ENCODE results near the gene CPNE7.
A peak's percentile ranks its signal among the peaks of the same experiment; 100 is the strongest.

CPNE7 gene

DNA sequence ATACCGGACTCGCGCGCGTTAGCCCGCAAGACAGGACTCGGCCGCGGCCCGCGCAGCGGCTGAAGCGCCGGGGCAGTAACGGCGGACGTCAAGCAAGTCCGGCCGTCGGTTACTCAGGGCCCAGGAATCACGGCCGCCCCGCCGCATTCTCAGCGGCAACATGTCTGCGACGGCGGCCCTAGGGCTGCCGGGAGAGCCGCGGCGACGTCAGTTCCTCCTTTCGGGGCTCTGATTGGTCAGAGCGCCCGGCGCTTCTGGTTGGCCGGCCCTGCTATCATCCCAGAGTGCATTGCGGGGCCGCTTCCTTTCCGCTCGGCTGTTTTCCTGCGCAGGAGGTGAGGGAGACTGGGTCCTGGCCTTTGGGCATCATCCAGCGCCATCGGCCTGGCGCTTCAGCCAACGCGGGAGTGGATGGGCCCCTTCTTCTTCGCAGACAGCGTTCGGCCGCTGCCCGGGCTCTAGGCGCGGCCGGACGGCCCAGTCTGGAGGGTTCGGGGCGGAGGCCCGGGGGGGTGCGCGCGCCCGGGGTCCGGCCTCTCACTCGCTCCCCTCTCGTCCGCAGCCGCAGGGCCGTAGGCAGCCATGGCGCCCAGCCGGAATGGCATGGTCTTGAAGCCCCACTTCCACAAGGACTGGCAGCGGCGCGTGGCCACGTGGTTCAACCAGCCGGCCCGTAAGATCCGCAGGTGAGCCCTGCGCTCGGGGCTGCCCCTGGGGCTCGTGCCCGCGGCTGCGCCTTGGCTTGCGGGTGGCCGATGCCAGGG lies 15.0 kb upstream of the CPNE7 start, which contains the start of gene RPL13 (continued):
- TF ChIP-seq, protein P1, sequence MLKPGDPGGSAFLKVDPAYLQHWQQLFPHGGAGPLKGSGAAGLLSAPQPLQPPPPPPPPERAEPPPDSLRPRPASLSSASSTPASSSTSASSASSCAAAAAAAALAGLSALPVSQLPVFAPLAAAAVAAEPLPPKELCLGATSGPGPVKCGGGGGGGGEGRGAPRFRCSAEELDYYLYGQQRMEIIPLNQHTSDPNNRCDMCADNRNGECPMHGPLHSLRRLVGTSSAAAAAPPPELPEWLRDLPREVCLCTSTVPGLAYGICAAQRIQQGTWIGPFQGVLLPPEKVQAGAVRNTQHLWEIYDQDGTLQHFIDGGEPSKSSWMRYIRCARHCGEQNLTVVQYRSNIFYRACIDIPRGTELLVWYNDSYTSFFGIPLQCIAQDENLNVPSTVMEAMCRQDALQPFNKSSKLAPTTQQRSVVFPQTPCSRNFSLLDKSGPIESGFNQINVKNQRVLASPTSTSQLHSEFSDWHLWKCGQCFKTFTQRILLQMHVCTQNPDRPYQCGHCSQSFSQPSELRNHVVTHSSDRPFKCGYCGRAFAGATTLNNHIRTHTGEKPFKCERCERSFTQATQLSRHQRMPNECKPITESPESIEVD (tag by site-specific recombination; IDR thresholded peaks at IDR 0.05), result no peak
- TF ChIP-seq IKZF3 (tag by site-specific recombination; IDR thresholded peaks at IDR 0.05) (0 out of 2 replicates have a peak, but pooled peaks have one; percentile 18), AEBP2 (tag by site-specific recombination; IDR thresholded peaks at IDR 0.05; ENCODE audit: borderline replicate concordance) (no peak), KLF9 (tag by site-specific recombination; IDR thresholded peaks at IDR 0.05; ENCODE audit: low read depth) (peak; percentile 38), ZFP37 (tag by site-specific recombination; IDR thresholded peaks at IDR 0.05) (0 out of 2 replicates have a peak, but pooled peaks have one; percentile 36), ZNF341 (tag by site-specific recombination; IDR thresholded peaks at IDR 0.05; ENCODE audit: low read depth) (peak; percentile 33; the same call in 1 of the 2 replicates), ZNF658 (tag by site-specific recombination; IDR thresholded peaks at IDR 0.05) (no peak), PATZ1 (tag by site-specific recombination; IDR thresholded peaks at IDR 0.05) (peak; percentile 49), ZNF501 (tag by site-specific recombination; IDR thresholded peaks at IDR 0.05) (peak; percentile 71), ZEB2 (tag by site-specific recombination; IDR thresholded peaks at IDR 0.05) (peak; percentile 78; the same call in 1 of the 2 replicates), OSR2 (tag by site-specific recombination; IDR thresholded peaks at IDR 0.05) (no peak), ZNF292 (tag by site-specific recombination; IDR thresholded peaks at IDR 0.05; ENCODE audit: borderline replicate concordance, low read depth) (no peak), ZNF146 (tag by site-specific recombination; IDR thresholded peaks at IDR 0.05) (no peak), ZSCAN23 (tag by site-specific recombination; IDR thresholded peaks at IDR 0.05) (no peak), HOXD13 (CRISPR knock-in tag; IDR thresholded peaks at IDR 0.05; ENCODE audit: borderline replicate concordance) (0 out of 2 replicates have a peak, but pooled peaks have one; percentile 31), ZNF311 (tag by site-specific recombination; IDR thresholded peaks at IDR 0.05; ENCODE audit: borderline replicate concordance) (no peak), ZNF138 (tag by site-specific recombination; IDR thresholded peaks at IDR 0.05; ENCODE audit: borderline replicate concordance) (no peak), ZSCAN18 (tag by site-specific recombination; IDR thresholded peaks at IDR 0.05) (no peak), HOXA7 (CRISPR knock-in tag; IDR thresholded peaks at IDR 0.05; ENCODE audit: borderline replicate concordance) (no peak), ZNF133 (tag by site-specific recombination; IDR thresholded peaks at IDR 0.05) (no peak), ZNF510 (tag by site-specific recombination; IDR thresholded peaks at IDR 0.05; ENCODE audit: insufficient replicate concordance) (no peak), ZNF560 (tag by site-specific recombination; IDR thresholded peaks at IDR 0.05; ENCODE audit: borderline replicate concordance) (no peak), ZNF335 (tag by site-specific recombination; conservative IDR thresholded peaks at IDR 0.05) (peak; percentile 75), PRDM1 (tag by site-specific recombination; IDR thresholded peaks at IDR 0.05) (no peak), KLF7 (tag by site-specific recombination; IDR thresholded peaks at IDR 0.05; ENCODE audit: borderline replicate concordance) (0 out of 2 replicates have a peak, but pooled peaks have one; percentile 5), ZNF354C (tag by site-specific recombination; IDR thresholded peaks at IDR 0.05; ENCODE audit: borderline replicate concordance, low read depth) (no peak)
- TF ChIP-seq, protein P2, sequence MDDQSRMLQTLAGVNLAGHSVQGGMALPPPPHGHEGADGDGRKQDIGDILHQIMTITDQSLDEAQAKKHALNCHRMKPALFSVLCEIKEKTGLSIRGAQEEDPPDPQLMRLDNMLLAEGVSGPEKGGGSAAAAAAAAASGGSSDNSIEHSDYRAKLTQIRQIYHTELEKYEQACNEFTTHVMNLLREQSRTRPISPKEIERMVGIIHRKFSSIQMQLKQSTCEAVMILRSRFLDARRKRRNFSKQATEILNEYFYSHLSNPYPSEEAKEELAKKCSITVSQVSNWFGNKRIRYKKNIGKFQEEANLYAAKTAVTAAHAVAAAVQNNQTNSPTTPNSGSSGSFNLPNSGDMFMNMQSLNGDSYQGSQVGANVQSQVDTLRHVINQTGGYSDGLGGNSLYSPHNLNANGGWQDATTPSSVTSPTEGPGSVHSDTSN (CRISPR knock-in tag; IDR thresholded peaks at IDR 0.05), result peak; percentile 54
- TF ChIP-seq, protein P3, sequence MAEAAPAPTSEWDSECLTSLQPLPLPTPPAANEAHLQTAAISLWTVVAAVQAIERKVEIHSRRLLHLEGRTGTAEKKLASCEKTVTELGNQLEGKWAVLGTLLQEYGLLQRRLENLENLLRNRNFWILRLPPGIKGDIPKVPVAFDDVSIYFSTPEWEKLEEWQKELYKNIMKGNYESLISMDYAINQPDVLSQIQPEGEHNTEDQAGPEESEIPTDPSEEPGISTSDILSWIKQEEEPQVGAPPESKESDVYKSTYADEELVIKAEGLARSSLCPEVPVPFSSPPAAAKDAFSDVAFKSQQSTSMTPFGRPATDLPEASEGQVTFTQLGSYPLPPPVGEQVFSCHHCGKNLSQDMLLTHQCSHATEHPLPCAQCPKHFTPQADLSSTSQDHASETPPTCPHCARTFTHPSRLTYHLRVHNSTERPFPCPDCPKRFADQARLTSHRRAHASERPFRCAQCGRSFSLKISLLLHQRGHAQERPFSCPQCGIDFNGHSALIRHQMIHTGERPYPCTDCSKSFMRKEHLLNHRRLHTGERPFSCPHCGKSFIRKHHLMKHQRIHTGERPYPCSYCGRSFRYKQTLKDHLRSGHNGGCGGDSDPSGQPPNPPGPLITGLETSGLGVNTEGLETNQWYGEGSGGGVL (tag by site-specific recombination; IDR thresholded peaks at IDR 0.05), result 0 out of 2 replicates have a peak, but pooled peaks have one; percentile 33

All from HEK293 (cell line).